Measurements from ENCODE around the gene PTPRD.

DNA sequence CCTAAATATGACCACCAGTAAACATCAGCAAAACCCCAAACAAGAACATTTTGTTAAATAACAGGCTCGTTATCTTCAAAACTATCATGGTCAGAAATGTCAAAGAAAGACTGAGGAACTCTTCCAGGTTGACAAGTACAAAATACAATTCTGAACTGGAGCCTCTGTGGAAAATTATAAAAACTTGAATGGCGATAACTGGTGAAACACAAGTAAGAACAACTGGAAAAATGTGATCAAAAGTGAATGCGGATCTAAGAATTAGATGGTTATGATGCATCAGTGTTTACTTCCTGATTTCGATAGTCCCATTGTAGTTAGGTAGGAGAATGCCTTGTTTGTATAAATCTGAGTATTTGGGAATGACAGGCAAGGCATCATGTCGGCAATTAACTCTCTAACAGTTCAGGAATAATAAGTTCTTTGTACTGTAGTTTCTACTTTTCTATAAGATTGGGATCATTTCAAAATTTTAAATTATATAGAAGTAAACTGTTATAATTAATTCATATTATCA lies 2073.1 kb downstream of the PTPRD start:
- TF ChIP-seq CTCF (conservative IDR thresholded peaks at IDR 0.05; ENCODE audit: low read length) (no peak), EZH2phosphoT487 (IDR thresholded peaks at IDR 0.05; ENCODE audit: borderline replicate concordance) (no peak)

All from Loucy (cell line).